ENCODE results near the gene HTR3B.
"Not testable (repeated sequence)": the region's sequence is repeated elsewhere in the genome, so short reads cannot be mapped to it uniquely, and the experiment has no call there.

The HTR3B gene

GRCh38 chr11:113884361-113884836 lies 20.2 kb upstream of the HTR3B start:
- DNase-seq, result no peak

DNA sequence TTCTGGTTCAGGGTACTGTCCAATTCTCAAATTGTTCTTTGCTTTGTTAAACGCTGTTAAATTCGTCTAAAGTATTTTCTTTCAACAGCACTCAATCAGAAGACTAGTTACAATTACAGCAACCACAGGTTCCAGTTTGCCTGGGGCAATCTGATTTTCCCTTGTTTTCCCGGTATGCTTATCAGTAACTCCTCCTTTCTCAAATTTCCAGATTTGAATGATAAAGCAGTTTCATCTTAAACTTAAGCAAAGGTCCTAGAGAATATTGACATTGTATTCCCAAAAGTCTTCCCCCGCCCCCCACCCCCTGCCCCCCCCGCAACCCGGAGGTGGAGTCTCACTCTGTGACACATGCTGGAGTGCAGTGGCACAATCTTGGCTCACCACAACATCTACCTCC lies 18.7 kb upstream of the HTR3B start:
- no peak for DNase-seq

GRCh38 chr11:113888848-113889247 lies 15.7 kb upstream of the HTR3B start:
- DNase-seq, result no peak

DNA sequence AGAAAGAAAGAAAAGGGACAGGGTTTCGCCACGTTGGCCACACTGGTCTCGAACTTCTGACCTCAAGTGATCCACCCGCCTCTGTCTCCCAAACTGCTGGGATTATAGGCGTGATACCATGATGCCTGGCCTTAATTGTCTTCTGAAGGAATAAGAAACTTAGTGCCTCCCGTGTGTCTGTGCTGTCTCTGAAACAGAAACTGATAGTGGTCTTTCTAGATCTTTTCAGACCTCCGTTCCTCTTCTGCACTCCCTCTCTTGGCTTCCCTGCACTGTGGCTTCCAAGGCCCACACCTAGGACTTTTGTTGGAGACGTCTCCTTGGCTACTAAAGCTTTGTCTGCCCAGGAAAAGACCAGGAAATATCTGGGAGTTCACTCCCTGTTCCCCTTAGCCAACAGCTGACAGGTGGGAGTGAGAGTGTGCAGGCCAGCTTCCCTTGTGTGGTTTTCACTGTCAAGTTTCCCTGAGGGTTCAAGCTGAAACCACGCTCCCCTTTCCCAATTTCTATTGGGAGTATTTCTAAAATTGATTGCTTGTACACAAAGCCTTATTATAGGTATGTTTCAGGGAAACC lies 10.1 kb upstream of the HTR3B start:
- DNase-seq, result no peak

DNA sequence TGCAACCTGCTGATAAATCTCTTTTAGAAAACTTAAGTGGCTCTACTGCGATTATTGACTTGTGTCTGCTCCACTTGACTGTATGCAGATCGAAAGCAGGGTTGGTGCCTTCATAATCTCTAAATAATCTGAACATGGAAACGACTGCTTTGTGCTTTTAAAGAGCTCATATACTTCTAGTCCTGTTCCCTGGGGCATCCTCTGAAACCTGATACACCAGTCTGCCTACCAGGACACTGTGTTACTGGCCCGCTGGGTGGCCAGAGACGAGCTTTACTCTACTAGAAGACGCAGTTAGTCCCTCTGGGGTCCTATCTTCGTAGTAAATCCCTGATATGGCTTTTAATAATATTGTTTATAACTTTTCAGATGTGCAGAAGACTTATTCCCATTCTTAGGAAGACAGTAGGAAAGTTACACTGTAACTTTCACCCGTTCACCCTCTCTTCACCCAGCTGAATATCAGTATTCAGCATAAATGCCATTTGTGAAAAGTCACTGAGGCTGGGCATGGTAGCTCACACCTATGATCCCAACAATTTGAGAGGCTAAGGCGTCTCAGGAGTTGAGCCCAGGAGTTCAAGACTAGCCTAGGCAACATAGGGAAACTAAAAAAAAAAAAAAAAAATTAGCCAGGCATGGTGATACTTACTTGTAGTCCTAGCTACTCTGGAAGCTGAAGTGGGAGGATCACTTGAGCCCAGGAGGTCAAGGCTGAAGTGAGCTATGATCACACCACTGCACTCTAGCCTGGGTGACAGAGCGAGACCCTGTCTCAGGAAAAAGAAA lies 9.0 kb upstream of the HTR3B start:
- no peak for DNase-seq

DNA sequence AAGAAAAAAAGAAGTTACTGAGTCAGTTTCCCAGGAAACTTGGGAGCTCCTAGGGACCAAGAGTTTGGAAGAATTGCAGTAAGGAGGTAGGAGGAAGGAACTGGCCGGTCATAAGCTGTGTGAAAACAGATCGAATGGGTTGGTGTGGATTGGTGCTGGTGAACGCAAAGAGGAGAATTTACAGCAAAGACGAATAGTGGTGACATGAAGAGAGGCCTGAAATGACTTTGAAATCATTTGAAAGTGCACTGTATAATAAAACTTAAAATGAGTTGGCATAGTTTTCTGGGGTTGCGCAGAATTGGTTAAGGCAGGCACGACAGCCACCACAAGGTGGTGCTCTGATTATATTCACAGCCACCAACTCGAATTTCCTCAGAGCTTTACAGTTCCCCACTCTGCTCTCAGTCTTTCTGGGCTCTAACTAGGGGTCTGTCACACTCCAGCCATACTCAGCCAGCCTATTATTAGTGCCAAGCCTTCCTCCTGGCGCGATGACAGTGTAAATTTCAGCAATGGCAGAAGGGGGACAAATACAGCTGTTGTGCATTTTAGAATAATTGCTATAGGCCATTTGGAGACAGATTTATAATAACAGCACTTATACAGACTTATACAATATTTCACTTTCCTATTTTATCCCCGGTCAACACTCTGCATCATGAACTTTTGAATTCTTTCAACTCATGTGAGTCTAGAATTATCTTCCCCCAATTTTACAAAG lies 8.3 kb upstream of the HTR3B start:
- peak; percentile 44 for DNase-seq

DNA sequence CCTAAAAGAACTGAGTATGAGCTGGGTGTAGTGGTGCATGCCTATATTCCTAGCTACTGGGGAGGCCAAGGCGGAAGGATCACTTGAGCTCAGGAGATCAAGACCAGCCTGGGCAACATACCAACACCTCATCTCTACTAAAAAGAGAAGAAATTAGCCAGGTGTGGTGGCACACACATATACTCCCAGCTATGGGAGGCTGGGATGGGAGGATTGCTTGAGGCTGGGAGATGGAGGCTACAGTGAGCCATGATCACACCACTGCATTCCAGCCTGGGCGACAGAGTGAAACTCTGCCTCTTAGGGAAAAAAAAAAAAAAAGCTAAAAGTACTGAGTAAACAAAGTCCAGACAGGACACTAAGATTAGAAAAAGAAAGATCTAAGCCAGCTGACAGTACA lies 3.5 kb upstream of the HTR3B start:
- no peak for DNase-seq

GRCh38 chr11:113906038-113906437 lies 1.4 kb downstream of the HTR3B start:
- no peak for DNase-seq

DNA sequence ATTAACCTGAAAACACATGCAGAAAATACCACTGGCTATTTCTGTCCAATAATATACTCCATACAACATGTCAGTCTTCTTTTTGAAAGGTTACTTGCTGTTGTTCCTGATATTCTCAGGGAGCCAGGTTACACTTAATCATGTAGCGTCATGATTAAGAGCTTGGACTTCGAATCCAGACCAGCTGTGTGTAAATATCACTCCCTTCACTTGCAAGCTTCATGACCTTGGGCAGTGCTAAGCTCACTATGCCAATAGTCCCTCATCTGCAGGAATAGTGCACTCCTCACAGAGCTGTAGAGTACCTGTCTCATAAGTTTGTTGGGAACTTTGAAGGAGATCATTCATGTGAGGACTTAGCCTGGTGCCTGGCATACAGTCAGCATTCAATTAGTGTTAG lies 1.9 kb downstream of the HTR3B start:
- DNase-seq, result no peak

- no peak for DNase-seq
These were observed 2.6 kb downstream of the HTR3B start for GRCh38 chr11:113907152-113907551.

GRCh38 chr11:113907681-113908080 lies 3.1 kb downstream of the HTR3B start:
- peak; percentile 4 for DNase-seq

GRCh38 chr11:113908098-113908497 lies 3.5 kb downstream of the HTR3B start:
- no peak for DNase-seq

GRCh38 chr11:113911491-113911890 lies 6.9 kb downstream of the HTR3B start:
- DNase-seq, result not testable (repeated sequence)

DNA sequence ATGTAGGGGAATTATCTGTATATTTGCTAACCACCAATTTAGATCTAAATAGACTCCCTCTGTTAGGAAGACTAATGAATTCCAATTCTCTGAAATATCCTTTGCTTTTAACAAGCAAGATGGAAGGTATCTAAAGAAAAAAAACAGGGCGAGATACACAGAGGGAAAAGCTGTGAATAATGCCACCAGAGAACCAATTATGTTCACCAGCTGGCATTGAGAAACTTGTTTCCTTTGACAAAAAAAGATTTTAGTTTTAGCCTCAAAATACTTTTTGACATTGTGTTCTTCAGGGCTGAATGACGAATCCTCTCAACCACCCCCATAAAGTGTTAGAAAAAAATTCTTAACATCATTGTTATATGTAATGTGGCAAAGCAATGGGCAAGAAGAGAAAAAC lies 19.0 kb downstream of the HTR3B start:
- no peak for DNase-seq

GRCh38 chr11:113926273-113927197 lies 21.9 kb downstream of the HTR3B start:
- DNase-seq, result no peak

- DNase-seq, result no peak
These were observed 23.7 kb downstream of the HTR3B start for GRCh38 chr11:113928311-113928710.

DNA sequence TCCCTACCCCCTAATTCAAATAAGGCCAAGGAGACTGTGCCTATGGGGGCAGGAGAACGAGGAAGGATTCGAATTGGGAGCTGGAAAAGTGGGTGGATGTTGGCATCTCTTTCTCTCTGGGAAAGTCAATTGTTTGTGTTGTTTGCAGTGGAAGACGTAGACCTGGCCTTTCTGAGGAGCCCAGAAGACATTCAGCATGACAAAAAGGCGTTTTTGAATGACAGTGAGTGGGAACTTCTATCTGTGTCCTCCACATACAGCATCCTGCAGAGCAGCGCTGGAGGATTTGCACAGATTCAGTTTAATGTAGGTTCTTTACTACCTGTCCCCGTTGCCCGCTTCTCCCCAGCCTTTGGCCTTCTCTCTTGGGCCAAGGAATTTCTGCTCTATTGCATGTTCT lies 28.2 kb downstream of the HTR3B start:
- DNase-seq, result no peak

- DNase-seq, result not testable (repeated sequence)
These were observed 29.6 kb downstream of the HTR3B start for GRCh38 chr11:113934193-113934592.

DNA sequence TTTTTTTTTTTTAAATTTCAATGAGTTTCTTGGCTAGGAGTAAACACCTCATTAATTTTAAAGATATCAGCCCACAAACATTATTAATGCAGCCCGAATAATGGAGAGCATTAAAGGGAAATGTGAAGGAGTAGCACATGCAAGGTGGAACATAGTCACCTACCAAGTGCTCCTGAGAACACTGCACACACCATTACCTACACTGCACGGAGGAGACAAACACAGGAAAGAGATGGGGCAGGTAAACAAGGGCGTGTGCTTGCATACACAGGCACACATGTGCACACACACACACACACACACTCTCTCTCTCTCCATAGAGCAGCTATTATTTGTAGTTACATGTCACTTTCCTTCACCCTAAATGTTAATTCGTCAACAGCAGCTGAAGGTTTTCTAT lies 30.2 kb downstream of the HTR3B start:
- DNase-seq, result no peak

DNA sequence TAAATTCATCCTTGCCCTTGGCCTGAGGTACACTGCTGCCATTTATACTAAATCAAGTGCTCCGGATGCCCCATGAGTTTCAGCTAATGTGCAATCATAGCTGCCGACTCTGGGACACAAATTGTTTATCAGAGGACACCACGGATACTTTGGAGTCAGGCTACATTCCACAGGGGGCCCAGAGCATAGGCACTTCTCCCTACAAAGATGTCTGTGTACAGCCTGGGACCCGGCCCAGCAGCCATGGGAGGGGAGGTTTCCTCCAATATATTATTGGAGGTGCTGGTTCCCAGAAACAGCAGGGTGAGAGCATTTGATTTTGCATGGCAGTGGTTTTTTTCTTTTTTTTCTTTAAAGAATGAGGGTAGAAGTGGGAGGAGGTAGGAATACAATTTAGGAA lies 31.3 kb downstream of the HTR3B start:
- DNase-seq, result no peak

DNA sequence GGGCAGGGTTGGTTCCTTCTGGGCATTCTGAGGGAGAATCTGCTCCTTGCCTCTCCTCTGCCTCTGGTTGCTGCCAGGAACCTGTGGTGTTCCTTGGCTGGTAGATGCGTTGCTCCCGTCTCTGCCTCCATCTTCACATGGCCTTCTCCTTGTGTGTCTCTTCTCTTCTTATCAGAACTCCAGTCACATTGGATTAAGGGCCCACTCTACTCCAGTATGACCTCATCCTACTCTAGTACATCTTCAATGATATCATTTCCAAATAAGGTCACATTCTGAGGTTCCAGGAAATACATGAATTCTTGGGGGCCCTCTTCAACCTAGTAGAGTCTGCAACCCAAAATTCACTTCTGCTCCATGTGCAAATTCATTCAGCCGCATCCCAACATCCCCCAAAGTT lies 33.3 kb downstream of the HTR3B start:
- no peak for DNase-seq

DNA sequence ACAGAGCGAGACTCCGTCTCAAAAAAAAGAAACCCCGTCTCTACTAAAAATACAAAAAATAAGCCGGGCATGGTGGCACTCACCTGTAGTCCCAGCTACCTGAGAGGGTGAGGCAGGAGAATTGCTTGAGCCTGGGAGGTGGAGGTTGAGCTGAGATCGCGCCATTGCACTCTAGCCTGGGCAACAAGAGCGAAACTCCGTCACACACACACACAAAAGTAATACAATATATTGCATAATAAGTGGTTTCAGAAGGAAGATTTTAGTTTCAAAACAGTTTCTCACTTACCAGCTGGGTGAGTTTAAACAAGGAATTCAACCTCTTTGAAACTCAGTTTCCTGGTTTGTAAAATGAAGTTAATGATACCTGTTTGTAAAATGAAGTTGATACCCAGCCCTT lies 37.7 kb downstream of the HTR3B start:
- DNase-seq, result no peak

DNA sequence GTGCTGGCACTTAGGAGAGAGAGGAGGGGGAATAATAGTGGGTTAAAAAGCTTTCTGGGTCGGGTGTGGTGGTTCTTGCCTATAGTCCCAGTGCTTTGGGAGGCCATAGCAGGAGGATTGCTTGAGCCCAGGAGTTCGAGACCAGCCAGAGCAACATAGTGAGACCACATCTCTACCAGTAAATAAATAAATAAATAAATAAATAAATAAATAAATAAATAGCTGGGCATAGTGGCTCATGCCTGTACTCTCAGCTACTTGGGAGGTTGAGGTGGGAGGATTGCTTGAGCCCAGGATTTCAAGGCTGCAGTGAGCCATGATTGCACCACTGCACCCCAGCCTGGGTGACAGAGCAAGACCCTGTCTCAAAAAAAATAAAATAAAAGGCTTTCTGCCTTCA lies 41.6 kb downstream of the HTR3B start:
- DNase-seq, result not testable (repeated sequence)

All from activated CD4-positive, alpha-beta T cell treated with anti-CD3 and anti-CD28 coated beads, Interleukin-10, Interleukin-2, amounts not matched to agents 100 ng/mL and 50 ng/mL, durations not matched to agents 16 hours and 8 hours (primary cell).